Natural killer cell (primary cell): ENCODE measurements around the gene PPP2R5C. TPM values are rescaled to one million over a fixed set of nuclear protein-coding genes. Genes with fewer than 3 reads are reported as not detected.

Experiments used
- ATAC-seq, 3 donors: fragments of 150-1000 bp in 2 of 3; fragments of 200-7000 bp in 1 of 3; cut with Tn5 transposase; 1 replicate in 1 of 3; 2 replicates in 2 of 3; pipeline ENCODE4 v1.10.0; 2021; ENCODE audit warnings: mild to moderate bottlenecking in 2 of 3, moderate library complexity in 2 of 3
- DNase-seq, 2 donors: peaks; one replicate each; pipeline versions ENCODE4 v3.0.0 to v3.0.0-alpha.2; 2013 to 2021; ENCODE audit warnings: mixed read lengths in 1 of 2
- H3K27ac ChIP-seq: one replicate; pipeline ENCODE4 v1.5.1; 2013; ENCODE audit warnings: mild to moderate bottlenecking, low read length
- H3K27me3 ChIP-seq: one replicate; pipeline ENCODE4 v1.6.1; 2013; ENCODE audit warnings: low read length; ENCODE audit not compliant: control insufficient read depth, insufficient read depth
- H3K36me3 ChIP-seq: one replicate; pipeline ENCODE4 v1.6.1; 2013; ENCODE audit warnings: low read length; ENCODE audit not compliant: control insufficient read depth, insufficient read depth
- H3K4me1 ChIP-seq: one replicate; pipeline ENCODE4 v1.6.1; 2013; ENCODE audit warnings: low read length; ENCODE audit not compliant: control insufficient read depth, insufficient read depth
- H3K4me3 ChIP-seq: one replicate; pipeline ENCODE4 v1.5.1; 2013; ENCODE audit warnings: low read length
- H3K9me3 ChIP-seq: one replicate; pipeline ENCODE4 v1.6.1; 2013; ENCODE audit warnings: low read length; ENCODE audit not compliant: control insufficient read depth, insufficient read depth
- H3K27ac Mint-ChIP-seq, 2 donors: one replicate each; pipeline ENCODE4 v1.8.0; 2022; ENCODE audit warnings: mild to moderate bottlenecking in 2 of 2, mixed read lengths in 2 of 2, moderate library complexity in 1 of 2
- H3K27me3 Mint-ChIP-seq, 2 donors: one replicate each; pipeline ENCODE4 v1.8.0; 2022; ENCODE audit warnings: low read depth in 2 of 2, mixed read lengths in 2 of 2
- H3K36me3 Mint-ChIP-seq: one replicate; pipeline ENCODE4 v1.8.0; 2022; ENCODE audit warnings: mixed read lengths
- H3K4me1 Mint-ChIP-seq, 2 donors: one replicate each; pipeline ENCODE4 v1.8.0; 2022; ENCODE audit warnings: mixed read lengths in 2 of 2
- H3K4me3 Mint-ChIP-seq: one replicate; pipeline ENCODE4 v1.8.0; 2022; ENCODE audit warnings: mild to moderate bottlenecking, moderate library complexity, mixed read lengths
- H3K9me3 Mint-ChIP-seq, 2 donors: one replicate each; pipeline ENCODE4 v1.8.0; 2022; ENCODE audit warnings: mixed read lengths in 2 of 2
- CTCF ChIP-seq: fragments of 200-600 bp; IDR thresholded peaks from one replicate; pipeline ENCODE4 v1.8.0; 2022; ENCODE audit warnings: antibody characterized with exemption
- WGBS: methylation state at CpG from one replicate; pipeline ENCODE4 v1.1.7; 2013; ENCODE audit warnings: missing lambda C conversion rate; ENCODE audit not compliant: insufficient coverage; 5-methylcytosine and 5-hydroxymethylcytosine counted together
- intact Hi-C: fragments of 100-400 bp; cut with micrococcal nuclease; formaldehyde crosslinking; loops from one replicate; pipeline ENCODE4 v1.14.2; 2022
- total RNA-seq, 4 donors: library from RNA; stranded (reverse); fragments of 120-200 nt in 1 of 4; gene quantifications; one replicate each; pipeline versions ENCODE4 v1.2.3 to v1.2.4, GENCODE V29; 2013 to 2022

The PPP2R5C gene
- total RNA-seq, 3 donors from 2014 or later (not counting 1 experiment from before 2014, with no cell fraction given), result 716 to 779 (median 736) TPM

GRCh38 chr14:101809671-101810514, 48.4 kb downstream of the PPP2R5C start:
- ATAC-seq (peak; percentile 88 to 96 (median 91)), DNase-seq (peak; percentile 75 to 96)
- no peaks in the 10 kb centered on the region for H3K27me3 ChIP-seq
- H3K27ac Mint-ChIP-seq, result peak overlapping the region; percentile 97 to 99
- H3K9me3 ChIP-seq, result no peaks in the 10 kb centered on the region
- intact Hi-C loops, result loop anchor here (1.0 kb wide), 2 partner anchors 9 to 13 kb away; no protein-coding TSS in a partner anchor
- peaks cover 29% of the 10 kb centered on the region for H3K4me1 ChIP-seq
- peak overlapping the region; percentile 81 for H3K4me3 ChIP-seq
- no peaks in the 10 kb centered on the region for H3K9me3 Mint-ChIP-seq
- peaks cover 52 to 56% of the 10 kb centered on the region in 2 donors for H3K4me1 Mint-ChIP-seq
- H3K27ac ChIP-seq, result peak overlapping the region; percentile 98
- H3K36me3 ChIP-seq, result peaks cover 10% of the 10 kb centered on the region
- peak overlapping the region; percentile 98 for H3K4me3 Mint-ChIP-seq
- no peak for TF ChIP-seq CTCF
- WGBS, result under 1% methylated on average over 23 of the region's 23 CpGs
- no peaks in the 10 kb centered on the region for H3K27me3 Mint-ChIP-seq
- peaks cover 6% of the 10 kb centered on the region for H3K36me3 Mint-ChIP-seq

GRCh38 chr14:101810897-101811621, 49.5 kb downstream of the PPP2R5C start:
- H3K36me3 ChIP-seq, result peaks cover 13% of the 10 kb centered on the region
- Mint-ChIP-seq H3K4me3 (peak overlapping the region; percentile 98), H3K27me3 (no peaks in the 10 kb centered on the region), H3K36me3 (peaks cover 6% of the 10 kb centered on the region), H3K9me3 (no peaks in the 10 kb centered on the region), H3K27ac (peak overlapping the region; percentile 97 to 99), H3K4me1 (peaks cover 64 to 68% of the 10 kb centered on the region in 2 donors)
- H3K27me3 ChIP-seq, result no peaks in the 10 kb centered on the region
- 59% methylated on average over 5 of the region's 5 CpGs for WGBS
- no peaks in the 10 kb centered on the region for H3K9me3 ChIP-seq
- DNase-seq, result peak in 1 of 2 donors; percentile 47
- ATAC-seq, result peak in 1 of 3 donors; percentile 5
- intact Hi-C loops, result loop anchor here (1.0 kb wide), 1 partner anchor 8 kb away; no protein-coding TSS in a partner anchor
- H3K27ac ChIP-seq, result peak overlapping the region; percentile 98
- peak overlapping the region; percentile 81 for H3K4me3 ChIP-seq
- peaks cover 40% of the 10 kb centered on the region for H3K4me1 ChIP-seq
- TF ChIP-seq CTCF, result no peak

GRCh38 chr14:101812071-101812470, 50.6 kb downstream of the PPP2R5C start:
- H3K4me1 ChIP-seq, result peaks cover 45% of the 10 kb centered on the region
- H3K36me3 Mint-ChIP-seq, result peaks cover 6% of the 10 kb centered on the region

More at GRCh38 chr14:101812071-101812470, 50.6 kb downstream of the PPP2R5C start:
- no peaks in the 10 kb centered on the region for H3K9me3 Mint-ChIP-seq
- WGBS, result 76% methylated on average over 11 of the region's 11 CpGs
- intact Hi-C loops, result no loop called here
- H3K27ac Mint-ChIP-seq, result peak overlapping the region; percentile 97 to 99
- Histone ChIP-seq H3K4me3 (peak overlapping the region; percentile 81), H3K36me3 (peaks cover 15% of the 10 kb centered on the region), H3K27me3 (no peaks in the 10 kb centered on the region), H3K9me3 (no peaks in the 10 kb centered on the region), H3K27ac (peak overlapping the region; percentile 98)
- peak overlapping the region; percentile 98 for H3K4me3 Mint-ChIP-seq
- no peak for ATAC-seq
- peak in 1 of 2 donors; percentile 49 for DNase-seq
- H3K4me1 Mint-ChIP-seq, result peaks cover 71 to 75% of the 10 kb centered on the region in 2 donors
- TF ChIP-seq CTCF, result no peak
- H3K27me3 Mint-ChIP-seq, result no peaks in the 10 kb centered on the region
